Activated CD8-positive, alpha-beta memory T cell treated with anti-CD3 and anti-CD28 coated beads, Interleukin-2, amount 50 U/mL, for 4 hours (primary cell): ENCODE measurements around the gene CYB5A.

ENCODE experiments used
- DNase-seq: peaks from one replicate; pipeline ENCODE4 v3.0.0-alpha.2; 2020

Gene CYB5A

GRCh38 chr18:74275736-74276135, 16.0 kb downstream of the CYB5A start:
- no peak for DNase-seq

GRCh38 chr18:74274700-74275099, 17.1 kb downstream of the CYB5A start:
- DNase-seq: no peak

- DNase-seq: no peak
These were observed 18.4 kb downstream of the CYB5A start for GRCh38 chr18:74273394-74273793.

GRCh38 chr18:74271635-74272034, 20.1 kb downstream of the CYB5A start:
- DNase-seq: no peak

DNA sequence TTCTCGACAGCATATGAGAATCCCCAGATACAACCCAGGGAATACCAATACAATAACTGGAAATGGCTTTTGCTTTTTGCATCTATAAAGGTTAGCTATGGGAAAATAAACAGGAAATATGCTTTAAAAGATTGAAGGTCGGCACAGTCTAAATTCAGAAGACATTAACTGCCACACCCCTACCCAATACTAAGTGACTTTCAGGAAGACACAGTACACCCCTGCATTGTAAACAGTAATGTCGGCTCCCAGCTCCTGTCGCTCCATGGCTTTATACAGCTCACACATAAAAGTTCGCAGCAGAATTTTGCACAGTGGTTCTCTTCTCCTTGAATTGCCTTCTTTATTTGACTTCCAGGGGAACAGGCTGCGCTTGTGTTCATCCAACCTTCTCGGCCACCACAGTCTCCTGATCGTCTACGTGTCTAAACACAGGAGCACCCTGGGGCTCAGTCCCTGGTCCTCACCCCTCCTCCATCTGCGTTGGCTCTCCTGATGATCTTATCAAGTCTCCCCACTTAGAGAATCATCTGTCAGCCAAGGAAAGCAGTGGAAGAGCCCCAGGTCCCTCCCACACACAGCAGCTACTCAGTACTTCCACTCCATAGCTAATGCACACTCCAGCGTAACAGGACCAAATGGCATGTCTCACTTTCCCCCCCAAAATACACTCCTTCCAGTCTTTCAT, 22.7 kb downstream of the CYB5A start:
- DNase-seq: no peak

DNA sequence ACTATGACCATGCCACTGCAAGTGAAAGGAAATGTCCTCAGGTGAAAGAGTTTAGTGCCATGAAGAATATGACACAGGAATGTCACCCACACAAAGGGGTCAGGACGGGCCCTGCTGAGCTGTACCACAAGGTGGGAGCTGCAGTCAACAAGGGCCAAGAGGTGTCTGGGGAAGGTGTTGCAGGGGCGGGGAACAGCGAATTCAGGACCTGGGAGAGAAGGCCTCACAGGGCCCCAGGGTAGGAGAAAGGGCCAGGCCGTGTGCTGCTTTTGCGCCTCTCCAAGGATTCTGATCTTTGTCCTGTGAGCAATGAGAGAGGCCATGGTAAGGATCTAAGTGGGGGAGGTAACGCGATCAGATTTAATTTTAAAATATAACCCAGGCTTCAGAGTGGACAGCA, 23.6 kb downstream of the CYB5A start:
- DNase-seq: no peak

DNA sequence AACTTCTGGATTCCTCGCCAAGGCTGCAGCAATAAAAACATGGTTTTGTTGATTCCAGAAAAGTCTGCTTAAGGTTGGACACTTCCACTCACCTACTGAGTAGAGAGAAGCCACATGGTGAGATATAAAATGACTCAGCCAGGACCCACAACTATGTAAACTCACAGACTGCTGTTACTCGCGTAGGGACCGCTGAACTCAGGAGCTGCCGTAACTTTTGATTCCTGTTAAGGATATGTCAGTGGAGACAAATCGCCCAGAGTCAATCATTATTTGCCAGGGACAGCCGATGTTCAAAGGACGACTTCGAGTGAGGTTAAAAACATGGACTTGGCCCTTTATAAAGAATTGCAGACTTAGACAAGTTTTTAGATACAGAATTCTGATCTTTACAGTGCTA, 25.6 kb downstream of the CYB5A start:
- DNase-seq: no peak

- no peak for DNase-seq
These were observed 26.1 kb downstream of the CYB5A start for GRCh38 chr18:74265546-74266098.

DNA sequence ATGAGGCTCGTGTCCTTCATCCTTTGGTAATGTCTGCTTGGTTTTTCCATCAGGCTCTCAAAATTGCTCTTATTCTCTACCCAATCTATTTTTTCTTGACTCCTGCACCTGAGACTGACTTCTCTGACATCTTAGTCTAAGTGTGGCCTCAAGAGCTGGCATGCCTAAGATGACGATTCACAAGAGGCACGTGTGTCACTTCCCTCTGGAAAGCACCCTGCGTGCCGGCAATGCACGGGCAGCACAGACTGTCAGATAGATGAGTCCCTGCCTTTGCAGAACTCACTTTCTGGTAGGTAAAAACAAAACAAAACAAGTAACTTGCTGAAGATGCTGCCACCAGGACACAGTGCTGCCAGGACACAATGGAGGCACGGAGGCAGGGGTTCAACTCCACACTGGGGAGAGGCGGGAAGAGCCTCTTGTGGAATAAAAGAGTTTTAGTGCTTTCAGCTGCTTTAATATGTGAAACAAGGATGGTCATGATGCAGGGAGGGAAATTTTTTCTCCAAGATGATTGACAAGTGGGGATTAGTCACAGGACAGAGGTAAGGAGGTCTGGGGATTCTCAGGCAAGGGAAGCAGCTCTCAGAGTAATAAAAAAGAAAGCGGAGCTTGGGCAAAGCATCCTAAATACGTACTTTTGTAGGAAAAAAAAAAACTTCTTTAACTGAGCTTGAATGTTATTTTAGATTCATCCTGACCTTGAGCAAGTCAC, 27.3 kb downstream of the CYB5A start:
- no peak for DNase-seq

- DNase-seq: no peak
These were observed 30.6 kb downstream of the CYB5A start for GRCh38 chr18:74261053-74261713.

DNA sequence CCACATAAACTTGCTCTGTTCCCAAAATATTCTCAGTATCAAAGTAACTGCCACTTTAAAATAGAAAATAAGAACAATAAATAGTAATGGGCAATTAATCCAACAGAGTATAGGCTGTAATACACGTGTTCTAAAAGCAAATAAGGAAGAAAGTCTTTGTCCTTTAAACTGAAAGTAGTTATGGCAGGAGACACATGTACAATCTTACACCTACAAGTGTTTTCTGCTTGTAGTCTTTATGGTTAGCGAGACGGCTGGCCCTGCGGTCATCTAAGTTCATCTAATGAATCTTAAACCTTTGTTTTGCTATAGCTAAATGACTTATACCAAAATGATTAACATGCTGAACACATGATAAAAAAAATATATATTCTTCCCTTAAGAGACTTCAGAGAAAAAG, 32.4 kb downstream of the CYB5A start:
- DNase-seq: no peak

- no peak for DNase-seq
These were observed 34.7 kb downstream of the CYB5A start for GRCh38 chr18:74257083-74257482.

GRCh38 chr18:74256190-74256589, 35.6 kb downstream of the CYB5A start:
- no peak for DNase-seq

- no peak for DNase-seq
These were observed 36.6 kb downstream of the CYB5A start for GRCh38 chr18:74255131-74255616.

DNA sequence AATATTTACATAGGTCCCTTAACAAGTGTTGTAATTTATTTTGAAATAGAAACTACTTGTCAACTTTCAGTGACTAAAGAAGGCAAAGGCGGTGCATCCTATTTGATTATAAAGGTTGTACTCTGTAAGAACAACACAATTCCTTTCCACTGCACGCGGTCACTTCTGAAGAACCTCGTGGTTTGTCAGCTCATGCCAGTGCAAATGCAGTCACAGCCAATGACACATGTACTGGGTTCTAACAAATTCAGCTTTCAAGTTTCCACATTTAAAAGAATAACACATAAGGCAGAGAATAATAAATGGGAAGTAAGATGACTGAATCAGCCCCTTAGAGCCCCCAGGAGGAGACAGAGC, 39.7 kb downstream of the CYB5A start:
- no peak for DNase-seq

- no peak for DNase-seq
These were observed 40.3 kb downstream of the CYB5A start for GRCh38 chr18:74251297-74252038.

GRCh38 chr18:74250131-74250530, 41.6 kb downstream of the CYB5A start:
- no peak for DNase-seq

- no peak for DNase-seq
These were observed 42.4 kb downstream of the CYB5A start for GRCh38 chr18:74249181-74249968.

DNA sequence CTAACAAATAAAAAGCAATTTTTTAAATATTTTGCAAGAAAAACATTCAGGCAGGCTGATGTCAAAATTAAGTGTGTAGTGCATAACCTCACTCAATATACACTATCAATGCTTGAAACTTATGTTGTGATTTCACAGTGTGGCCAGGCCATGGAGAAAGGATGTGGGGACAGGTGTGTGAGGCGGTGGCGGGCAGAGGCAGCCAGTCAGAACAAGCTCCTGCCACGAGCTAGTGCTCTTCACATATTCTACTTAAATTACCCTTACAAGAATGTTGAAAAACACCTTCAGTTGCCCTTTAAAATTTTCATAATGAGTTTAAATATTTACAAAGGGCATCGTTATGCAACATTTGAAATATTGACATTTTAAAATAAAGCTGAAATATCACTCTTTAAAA, 43.2 kb downstream of the CYB5A start:
- no peak for DNase-seq

GRCh38 chr18:74248189-74248588, 43.6 kb downstream of the CYB5A start:
- no peak for DNase-seq

- no peak for DNase-seq
These were observed 47.2 kb downstream of the CYB5A start for GRCh38 chr18:74244554-74244953.

- no peak for DNase-seq
These were observed 48.6 kb downstream of the CYB5A start for GRCh38 chr18:74243127-74243526.
